HepG2 (cell line): ENCODE data around the gene APBA1. TPM values are rescaled to one million over a fixed set of nuclear protein-coding genes. Genes with fewer than 3 reads are reported as not detected.

Source experiments
- ATAC-seq: fragments of 200-7000 bp; cut with Tn5 transposase; 3 replicates; pipeline ENCODE4 v1.9.1; 2020; ENCODE audit warnings: mild to moderate bottlenecking, moderate library complexity
- BruUV-seq: library from RNA; stranded (reverse); fragments of 400-500 nt; replicated peaks from 2 replicates; lab custom pipeline; 2021; lab: Mats Ljungman, UMichigan
- CTCF ChIA-PET: fragments of 300-600 bp; formaldehyde crosslinking; extraction: SDS; loops from one replicate; lab custom pipeline; 2021; ENCODE audit warnings: low total read pairs, inconsistent platforms, low intra/inter-chr PET ratio; lab: Yijun Ruan, JAX
- POLR2A ChIA-PET: fragments of 350-600 bp; sonication (Branson Sonifier 250); formaldehyde crosslinking; loops from one replicate; lab custom pipeline; 2020; ENCODE audit warnings: antibody characterized with exemption, inconsistent platforms; lab: Yijun Ruan, JAX
- DNase-seq: peaks from one replicate; pipeline ENCODE4 v3.0.0-alpha.2; 2015; ENCODE audit warnings: low spot score
- FAIRE-seq: peaks from 3 replicates; lab custom pipeline; 2011; peaks lifted over from hg19 to GRCh38; lab: Jason Lieb, UNC
- H2AFZ ChIP-seq: one replicate; pipeline ENCODE4 v1.6.1; 2011; ENCODE audit warnings: low read length, inconsistent platforms
- H3K27ac ChIP-seq: fragments of 300-600 bp; 3 replicates; pipeline ENCODE4 v1.8.0; 2011; ENCODE audit warnings: mixed run types, mild to moderate bottlenecking, mixed read lengths, low read length, inconsistent platforms; ENCODE audit not compliant: insufficient read depth; ENCODE audit errors: extremely low read length
- H3K27me3 ChIP-seq, 2 experiments: fragments of 200-600 bp in 1 of 2; 2 replicates in 1 of 2; 3 replicates in 1 of 2; pipeline versions ENCODE4 v1.6.0 to v1.8.0; 2011; ENCODE audit warnings: low read length in 2 of 2, mild to moderate bottlenecking in 2 of 2, moderate library complexity in 2 of 2, inconsistent platforms in 1 of 2; ENCODE audit not compliant: insufficient read depth in 2 of 2, control insufficient read depth in 1 of 2
- H3K36me3 ChIP-seq, 2 experiments: fragments of 200-600 bp in 1 of 2; replicated peaks in 1 of 2; 2 replicates in 1 of 2; 3 replicates in 1 of 2; pipeline versions ENCODE4 v1.5.1 to v1.8.0; 2011; ENCODE audit warnings: low read length in 2 of 2, inconsistent platforms in 1 of 2; ENCODE audit not compliant: insufficient read depth in 2 of 2, control insufficient read depth in 1 of 2
- H3K4me1 ChIP-seq: 2 replicates; pipeline ENCODE4 v1.5.1; 2012; ENCODE audit warnings: low read length, inconsistent platforms; ENCODE audit not compliant: insufficient read depth
- H3K4me2 ChIP-seq: 2 replicates; pipeline ENCODE4 v1.6.0; 2011; ENCODE audit warnings: low read depth, low read length, inconsistent platforms
- H3K4me3 ChIP-seq, 3 experiments: fragments of 200-600 bp in 1 of 3; sonication (generic), shearing (Covaris generic) in 1 of 3; replicated peaks in 1 of 3; 2 replicates each; pipeline ENCODE4 v1.5.1; 2011 to 2016; ENCODE audit warnings: low read length in 3 of 3, inconsistent platforms in 2 of 3, low read depth in 2 of 3, mild to moderate bottlenecking in 2 of 3, control low read depth in 1 of 3, mixed read lengths in 1 of 3; ENCODE audit not compliant: insufficient read depth in 1 of 3
- H3K79me2 ChIP-seq: one replicate; pipeline ENCODE4 v1.6.1; 2011; ENCODE audit warnings: low read length, inconsistent platforms; ENCODE audit not compliant: insufficient read depth
- H3K9ac ChIP-seq: 2 replicates; pipeline ENCODE4 v1.6.0; 2011; ENCODE audit warnings: mild to moderate bottlenecking, low read depth, low read length, inconsistent platforms; ENCODE audit not compliant: insufficient read depth
- H3K9me3 ChIP-seq: 2 replicates; pipeline ENCODE4 v1.5.1; 2012; ENCODE audit warnings: mild to moderate bottlenecking, low read length
- H4K20me1 ChIP-seq: 2 replicates; pipeline ENCODE4 v1.6.0; 2011; ENCODE audit warnings: inconsistent platforms, mild to moderate bottlenecking, low read length, moderate library complexity; ENCODE audit not compliant: insufficient read depth
- FOXA1 ChIP-seq, 2 experiments: fragments of 450-650 bp in 1 of 2; sonication (generic) in 1 of 2; formaldehyde crosslinking in 1 of 2; IDR thresholded peaks; 2 replicates each; pipeline versions ENCODE4 v1.4.0 to v1.6.1; 2016 to 2020; ENCODE audit warnings: missing genetic modification reagents in 1 of 2
- HCFC1 ChIP-seq: fragments of 150-350 bp; IDR thresholded peaks from 2 replicates; pipeline ENCODE4 v1.6.1; 2014; ENCODE audit warnings: low read depth, low read length
- POGZ ChIP-seq: sonication (generic); formaldehyde crosslinking; IDR thresholded peaks from 2 replicates; pipeline ENCODE4 v1.4.0; 2020; ENCODE audit warnings: mild to moderate bottlenecking, missing genetic modification reagents
- SMC3 ChIP-seq: IDR thresholded peaks from 2 replicates; pipeline ENCODE4 v1.6.1; 2011; ENCODE audit warnings: low read length, improper control_type of control experiment
- WGBS: methylation state at CpG from one replicate; pipeline ENCODE4 v1.1.6; 2017; ENCODE audit warnings: low lambda C conversion rate; 5-methylcytosine and 5-hydroxymethylcytosine counted together
- in situ Hi-C: cut with HindIII; loops from 2 replicates; pipeline ENCODE4 v1.10.0; 2017; ENCODE audit warnings: low pct_unique_long_range_greater_than_20kb; ENCODE audit not compliant: extremely low pct_ligation_motif_present
- intact Hi-C: fragments of 100-400 bp; cut with micrococcal nuclease; formaldehyde crosslinking; loops from one replicate; pipeline ENCODE4 v1.10.0; 2022; ENCODE audit not compliant: unreplicated experiment
- polyA plus RNA-seq, 8 experiments: library from polyadenylated mRNA; depleted of rRNA in 3 of 8; stranded (reverse) in 7 of 8; unstranded in 1 of 8; fragments of >200 nt; fragmentation: Illumina TruSeq in 4 of 8; extraction: Trizol in 4 of 8; gene quantifications; 2 replicates each; pipeline versions ENCODE4 v1.2.1 to v1.2.3, GENCODE V29; 2011 to 2016; ENCODE audit warnings: low read depth in 4 of 8, missing spikeins in 1 of 8, mixed read lengths in 1 of 8; ENCODE audit not compliant: insufficient read depth in 1 of 8
- total RNA-seq, 5 experiments: library from RNA; depleted of rRNA; stranded (reverse); fragments of >200 nt; fragmentation: Illumina TruSeq; extraction: Trizol; gene quantifications; 2 replicates each; pipeline ENCODE4 v1.2.3, GENCODE V29; 2016; ENCODE audit warnings: low read depth in 1 of 5
- TF ChIP-seq, protein P1 (sequence below): fragments of 450-650 bp; IDR thresholded peaks from 2 replicates; pipeline ENCODE4 v1.6.1; 2017; ENCODE audit warnings: mild to moderate bottlenecking
- TF ChIP-seq, protein P2 (sequence below): sonication (generic); formaldehyde crosslinking; IDR thresholded peaks from 2 replicates; pipeline ENCODE4 v1.5.0; 2020; ENCODE audit warnings: missing genetic modification reagents, mild to moderate bottlenecking, borderline replicate concordance

Gene APBA1
- total and polyA plus RNA-seq, 2 of the 13 experiments (the other 11 are each of a cell fraction or from before 2014, with no cell fraction given): 0.15 TPM; not detected in 1

- ATAC-seq (no peak), FAIRE-seq (no peak), DNase-seq (no peak)
- intact Hi-C loops (no loop called here), in situ Hi-C loops (loop anchor here (5.0 kb wide), 1 partner anchor 51 kb away; no protein-coding TSS in a partner anchor)
- Histone ChIP-seq H3K4me2 (no peak overlapping the region), H3K4me1 (peaks cover 9% of the 10 kb centered on the region), H2AFZ (no peak overlapping the region), H4K20me1 (no peaks in the 10 kb centered on the region), H3K9ac (no peak overlapping the region), H3K4me3 (no peak overlapping the region), H3K27ac (no peak overlapping the region), H3K9me3 (no peaks in the 10 kb centered on the region), H3K27me3 (no peaks in the 10 kb centered on the region), H3K79me2 (no peaks in the 10 kb centered on the region), H3K36me3 (no peaks in the 10 kb centered on the region)
- no TSS peak for BruUV-seq
- WGBS: 46% methylated on average over 3 of the region's 3 CpGs
- CTCF ChIA-PET: no interaction called here
- TF ChIP-seq, protein P1, sequence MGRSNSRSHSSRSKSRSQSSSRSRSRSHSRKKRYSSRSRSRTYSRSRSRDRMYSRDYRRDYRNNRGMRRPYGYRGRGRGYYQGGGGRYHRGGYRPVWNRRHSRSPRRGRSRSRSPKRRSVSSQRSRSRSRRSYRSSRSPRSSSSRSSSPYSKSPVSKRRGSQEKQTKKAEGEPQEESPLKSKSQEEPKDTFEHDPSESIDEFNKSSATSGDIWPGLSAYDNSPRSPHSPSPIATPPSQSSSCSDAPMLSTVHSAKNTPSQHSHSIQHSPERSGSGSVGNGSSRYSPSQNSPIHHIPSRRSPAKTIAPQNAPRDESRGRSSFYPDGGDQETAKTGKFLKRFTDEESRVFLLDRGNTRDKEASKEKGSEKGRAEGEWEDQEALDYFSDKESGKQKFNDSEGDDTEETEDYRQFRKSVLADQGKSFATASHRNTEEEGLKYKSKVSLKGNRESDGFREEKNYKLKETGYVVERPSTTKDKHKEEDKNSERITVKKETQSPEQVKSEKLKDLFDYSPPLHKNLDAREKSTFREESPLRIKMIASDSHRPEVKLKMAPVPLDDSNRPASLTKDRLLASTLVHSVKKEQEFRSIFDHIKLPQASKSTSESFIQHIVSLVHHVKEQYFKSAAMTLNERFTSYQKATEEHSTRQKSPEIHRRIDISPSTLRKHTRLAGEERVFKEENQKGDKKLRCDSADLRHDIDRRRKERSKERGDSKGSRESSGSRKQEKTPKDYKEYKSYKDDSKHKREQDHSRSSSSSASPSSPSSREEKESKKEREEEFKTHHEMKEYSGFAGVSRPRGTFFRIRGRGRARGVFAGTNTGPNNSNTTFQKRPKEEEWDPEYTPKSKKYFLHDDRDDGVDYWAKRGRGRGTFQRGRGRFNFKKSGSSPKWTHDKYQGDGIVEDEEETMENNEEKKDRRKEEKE: no peak
- no peak for TF ChIP-seq SMC3
- TF ChIP-seq, protein P2, sequence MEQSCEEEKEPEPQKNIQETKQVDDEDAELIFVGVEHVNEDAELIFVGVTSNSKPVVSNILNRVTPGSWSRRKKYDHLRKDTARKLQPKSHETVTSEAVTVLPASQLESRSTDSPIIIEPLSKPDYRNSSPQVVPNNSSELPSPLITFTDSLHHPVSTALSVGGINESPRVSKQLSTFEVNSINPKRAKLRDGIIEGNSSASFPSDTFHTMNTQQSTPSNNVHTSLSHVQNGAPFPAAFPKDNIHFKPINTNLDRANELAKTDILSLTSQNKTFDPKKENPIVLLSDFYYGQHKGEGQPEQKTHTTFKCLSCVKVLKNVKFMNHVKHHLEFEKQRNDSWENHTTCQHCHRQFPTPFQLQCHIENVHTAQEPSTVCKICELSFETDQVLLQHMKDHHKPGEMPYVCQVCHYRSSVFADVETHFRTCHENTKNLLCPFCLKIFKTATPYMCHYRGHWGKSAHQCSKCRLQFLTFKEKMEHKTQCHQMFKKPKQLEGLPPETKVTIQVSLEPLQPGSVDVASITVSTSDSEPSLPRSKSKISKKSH (CRISPR knock-in tag): no peak
- no peak for TF ChIP-seq POGZ (CRISPR knock-in tag)
- TF ChIP-seq HCFC1: no peak
- no peak for TF ChIP-seq FOXA1 (IDR thresholded peaks at IDR 0.05)
- no peak for TF ChIP-seq FOXA1 (CRISPR knock-in tag; IDR thresholded peaks at IDR 0.05)
- POLR2A ChIA-PET: no interaction called here
These were observed 185.7 kb downstream of the APBA1 start for GRCh38 chr9:69486498-69486897.
